ENCODE data around the gene NIN.

NIN gene

GRCh38 chr14:50774542-50775267, 56.3 kb downstream of the NIN start:
- Histone ChIP-seq H3K4me1 (ENCODE audit: control insufficient read depth, insufficient read depth, low read length, unreplicated experiment) (peaks cover 29% of the 10 kb centered on the region), H2AFZ (ENCODE audit: low read length, unreplicated experiment) (peak overlapping the region; percentile 51), H3K79me2 (ENCODE audit: control insufficient read depth, insufficient read depth, low read length, unreplicated experiment) (no peaks in the 10 kb centered on the region), H3K36me3 (ENCODE audit: insufficient read depth, low read length) (no peaks in the 10 kb centered on the region), H3K4me3 (ENCODE audit: low read depth, low read length) (peak overlapping the region; percentile 26), H3K27me3 (ENCODE audit: insufficient read depth, low read length) (no peaks in the 10 kb centered on the region), H3K27ac (ENCODE audit: low read depth, low read length) (peak overlapping the region; percentile 71)

GRCh38 chr14:50773632-50774541, 57.1 kb downstream of the NIN start:
- no peaks in the 10 kb centered on the region for H3K27me3 ChIP-seq (ENCODE audit: insufficient read depth, low read length)
- H3K4me1 ChIP-seq (ENCODE audit: control insufficient read depth, insufficient read depth, low read length, unreplicated experiment) = peaks cover 31% of the 10 kb centered on the region
- H3K27ac ChIP-seq (ENCODE audit: low read depth, low read length) = peak overlapping the region; percentile 71; the same call in 1 of the 2 replicates
- 0 out of 2 replicates have a peak, but pooled peaks cover under 1% of the 10 kb centered on the region for H3K36me3 ChIP-seq (ENCODE audit: insufficient read depth, low read length)
- H2AFZ ChIP-seq (ENCODE audit: low read length, unreplicated experiment) = no peak overlapping the region
- H3K79me2 ChIP-seq (ENCODE audit: control insufficient read depth, insufficient read depth, low read length, unreplicated experiment) = no peaks in the 10 kb centered on the region
- H3K4me3 ChIP-seq (ENCODE audit: low read depth, low read length) = no peak overlapping the region

DNA sequence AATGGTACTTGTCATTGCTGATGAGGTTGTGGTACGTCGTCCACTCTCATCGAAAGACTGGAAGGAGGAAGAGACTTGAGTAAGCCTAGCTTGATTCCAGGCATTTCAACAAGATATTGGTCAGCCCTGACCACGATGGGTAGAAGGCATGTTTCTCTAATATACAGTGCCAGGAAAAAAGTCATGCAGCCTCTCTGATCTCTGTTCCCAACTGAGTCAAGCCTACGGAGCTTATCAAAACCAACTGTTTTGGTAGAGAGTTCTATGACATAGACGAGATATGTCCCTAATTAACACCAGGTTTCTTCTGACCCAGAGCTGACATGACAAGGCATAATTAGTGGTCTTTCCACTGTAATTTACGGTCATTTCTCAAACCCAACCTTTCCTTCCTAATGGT, 58.5 kb downstream of the NIN start:
- 0 out of 2 replicates have a peak, but pooled peaks cover 4% of the 10 kb centered on the region for H3K36me3 ChIP-seq (ENCODE audit: insufficient read depth, low read length)

GRCh38 chr14:50770586-50770985, 60.4 kb downstream of the NIN start:
- no peak overlapping the region for H3K27ac ChIP-seq (ENCODE audit: low read depth, low read length)
- H3K79me2 ChIP-seq (ENCODE audit: control insufficient read depth, insufficient read depth, low read length, unreplicated experiment) = no peaks in the 10 kb centered on the region
- peaks cover 36% of the 10 kb centered on the region for H3K4me1 ChIP-seq (ENCODE audit: control insufficient read depth, insufficient read depth, low read length, unreplicated experiment)
- H3K4me3 ChIP-seq (ENCODE audit: low read depth, low read length) = no peak overlapping the region
- H3K27me3 ChIP-seq (ENCODE audit: insufficient read depth, low read length) = no peaks in the 10 kb centered on the region
- H3K36me3 ChIP-seq (ENCODE audit: insufficient read depth, low read length) = 0 out of 2 replicates have a peak, but pooled peaks cover 4% of the 10 kb centered on the region
- no peak overlapping the region for H2AFZ ChIP-seq (ENCODE audit: low read length, unreplicated experiment)

More for the DNA sequence above, 58.5 kb downstream of the NIN start:
- Histone ChIP-seq H3K79me2 (ENCODE audit: control insufficient read depth, insufficient read depth, low read length, unreplicated experiment) (no peaks in the 10 kb centered on the region), H3K27ac (ENCODE audit: low read depth, low read length) (0 out of 2 replicates have a peak overlapping the region, but pooled peaks have one; percentile 13), H3K27me3 (ENCODE audit: insufficient read depth, low read length) (no peaks in the 10 kb centered on the region), H3K4me3 (ENCODE audit: low read depth, low read length) (no peak overlapping the region), H3K4me1 (ENCODE audit: control insufficient read depth, insufficient read depth, low read length, unreplicated experiment) (peaks cover 40% of the 10 kb centered on the region), H2AFZ (ENCODE audit: low read length, unreplicated experiment) (no peak overlapping the region)

DNA sequence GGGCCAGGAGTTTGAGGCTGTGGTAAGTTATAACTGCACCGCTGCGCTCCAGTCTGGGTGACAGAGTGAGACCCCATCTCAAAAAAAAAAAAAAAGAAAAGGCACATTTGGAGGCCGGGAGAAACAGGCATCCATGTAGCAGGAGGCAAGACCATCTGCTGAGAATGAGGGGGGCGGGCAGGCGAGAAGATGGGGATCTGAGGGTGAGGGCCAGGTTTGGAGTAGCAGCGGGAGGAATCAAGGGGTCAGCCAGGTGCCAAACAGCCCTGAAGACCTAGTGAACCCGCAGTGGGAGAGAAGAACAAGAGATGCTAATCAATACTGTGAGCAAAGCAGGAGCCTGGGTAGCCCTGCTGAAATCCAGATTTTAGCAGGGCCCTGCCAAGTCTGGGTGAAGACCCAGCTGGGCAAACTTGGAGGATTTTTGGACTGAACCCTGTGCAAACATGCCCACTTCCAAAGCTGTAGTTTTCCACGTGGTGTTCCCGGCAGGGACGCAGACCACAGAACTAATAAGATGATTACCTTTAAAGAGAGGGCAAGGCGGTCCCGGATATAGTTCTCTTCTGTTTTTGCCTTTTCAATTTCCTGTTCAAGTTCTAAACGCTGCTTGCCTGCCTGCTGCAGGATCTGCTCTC, 61.0 kb downstream of the NIN start:
- H3K27ac ChIP-seq (ENCODE audit: low read depth, low read length) = no peak overlapping the region
- H2AFZ ChIP-seq (ENCODE audit: low read length, unreplicated experiment) = no peak overlapping the region
- H3K4me3 ChIP-seq (ENCODE audit: low read depth, low read length) = no peak overlapping the region
- no peaks in the 10 kb centered on the region for H3K27me3 ChIP-seq (ENCODE audit: insufficient read depth, low read length)
- H3K36me3 ChIP-seq (ENCODE audit: insufficient read depth, low read length) = 0 out of 2 replicates have a peak, but pooled peaks cover 4% of the 10 kb centered on the region
- H3K79me2 ChIP-seq (ENCODE audit: control insufficient read depth, insufficient read depth, low read length, unreplicated experiment) = no peaks in the 10 kb centered on the region
- H3K4me1 ChIP-seq (ENCODE audit: control insufficient read depth, insufficient read depth, low read length, unreplicated experiment) = peaks cover 30% of the 10 kb centered on the region

GRCh38 chr14:50768680-50769079, 62.3 kb downstream of the NIN start:
- peak overlapping the region; percentile 59 for H3K27ac ChIP-seq (ENCODE audit: low read depth, low read length)

GRCh38 chr14:50766338-50766886, 64.5 kb downstream of the NIN start:
- Histone ChIP-seq H2AFZ (ENCODE audit: low read length, unreplicated experiment) (peak overlapping the region; percentile 1), H3K27me3 (ENCODE audit: insufficient read depth, low read length) (no peaks in the 10 kb centered on the region), H3K4me3 (ENCODE audit: low read depth, low read length) (peak overlapping the region; percentile 38; the same call in 1 of the 2 replicates), H3K4me1 (ENCODE audit: control insufficient read depth, insufficient read depth, low read length, unreplicated experiment) (peaks cover 48% of the 10 kb centered on the region), H3K27ac (ENCODE audit: low read depth, low read length) (peak overlapping the region; percentile 70), H3K79me2 (ENCODE audit: control insufficient read depth, insufficient read depth, low read length, unreplicated experiment) (no peaks in the 10 kb centered on the region), H3K36me3 (ENCODE audit: insufficient read depth, low read length) (peaks cover 8% of the 10 kb centered on the region; the same call in 1 of the 2 replicates)

More at GRCh38 chr14:50768680-50769079, 62.3 kb downstream of the NIN start:
- H3K79me2 ChIP-seq (ENCODE audit: control insufficient read depth, insufficient read depth, low read length, unreplicated experiment) = no peaks in the 10 kb centered on the region
- 0 out of 2 replicates have a peak, but pooled peaks cover 4% of the 10 kb centered on the region for H3K36me3 ChIP-seq (ENCODE audit: insufficient read depth, low read length)
- no peak overlapping the region for H2AFZ ChIP-seq (ENCODE audit: low read length, unreplicated experiment)
- no peak overlapping the region for H3K4me3 ChIP-seq (ENCODE audit: low read depth, low read length)
- H3K27me3 ChIP-seq (ENCODE audit: insufficient read depth, low read length) = no peaks in the 10 kb centered on the region
- H3K4me1 ChIP-seq (ENCODE audit: control insufficient read depth, insufficient read depth, low read length, unreplicated experiment) = peaks cover 28% of the 10 kb centered on the region

GRCh38 chr14:50763382-50764007, 67.5 kb downstream of the NIN start:
- Histone ChIP-seq H3K27ac (ENCODE audit: low read depth, low read length) (peak overlapping the region; percentile 92), H3K36me3 (ENCODE audit: insufficient read depth, low read length) (peaks cover 10% of the 10 kb centered on the region; the same call in 1 of the 2 replicates), H3K27me3 (ENCODE audit: insufficient read depth, low read length) (no peaks in the 10 kb centered on the region)

GRCh38 chr14:50762931-50763300, 68.0 kb downstream of the NIN start:
- H3K36me3 ChIP-seq (ENCODE audit: insufficient read depth, low read length) = peaks cover 10% of the 10 kb centered on the region; the same call in 1 of the 2 replicates
- peaks cover 37% of the 10 kb centered on the region for H3K4me1 ChIP-seq (ENCODE audit: control insufficient read depth, insufficient read depth, low read length, unreplicated experiment)
- peak overlapping the region; percentile 37; the same call in 1 of the 2 replicates for H3K4me3 ChIP-seq (ENCODE audit: low read depth, low read length)
- no peaks in the 10 kb centered on the region for H3K79me2 ChIP-seq (ENCODE audit: control insufficient read depth, insufficient read depth, low read length, unreplicated experiment)
- H2AFZ ChIP-seq (ENCODE audit: low read length, unreplicated experiment) = peak overlapping the region; percentile 41
- H3K27ac ChIP-seq (ENCODE audit: low read depth, low read length) = peak overlapping the region; percentile 92
- no peaks in the 10 kb centered on the region for H3K27me3 ChIP-seq (ENCODE audit: insufficient read depth, low read length)

More at GRCh38 chr14:50763382-50764007, 67.5 kb downstream of the NIN start:
- Histone ChIP-seq H3K4me1 (ENCODE audit: control insufficient read depth, insufficient read depth, low read length, unreplicated experiment) (peaks cover 42% of the 10 kb centered on the region), H3K4me3 (ENCODE audit: low read depth, low read length) (peak overlapping the region; percentile 37; the same call in 1 of the 2 replicates), H3K79me2 (ENCODE audit: control insufficient read depth, insufficient read depth, low read length, unreplicated experiment) (no peaks in the 10 kb centered on the region), H2AFZ (ENCODE audit: low read length, unreplicated experiment) (peak overlapping the region; percentile 41)

Data from ACC112 (cell line).